ENCODE measurements around the gene PKP3. TPM values are rescaled to one million over a fixed set of nuclear protein-coding genes. Genes with fewer than 3 reads are reported as not detected.

PKP3 gene
- total and polyA plus RNA-seq, 2 donors = 7.7 to 26.5 TPM

DNA sequence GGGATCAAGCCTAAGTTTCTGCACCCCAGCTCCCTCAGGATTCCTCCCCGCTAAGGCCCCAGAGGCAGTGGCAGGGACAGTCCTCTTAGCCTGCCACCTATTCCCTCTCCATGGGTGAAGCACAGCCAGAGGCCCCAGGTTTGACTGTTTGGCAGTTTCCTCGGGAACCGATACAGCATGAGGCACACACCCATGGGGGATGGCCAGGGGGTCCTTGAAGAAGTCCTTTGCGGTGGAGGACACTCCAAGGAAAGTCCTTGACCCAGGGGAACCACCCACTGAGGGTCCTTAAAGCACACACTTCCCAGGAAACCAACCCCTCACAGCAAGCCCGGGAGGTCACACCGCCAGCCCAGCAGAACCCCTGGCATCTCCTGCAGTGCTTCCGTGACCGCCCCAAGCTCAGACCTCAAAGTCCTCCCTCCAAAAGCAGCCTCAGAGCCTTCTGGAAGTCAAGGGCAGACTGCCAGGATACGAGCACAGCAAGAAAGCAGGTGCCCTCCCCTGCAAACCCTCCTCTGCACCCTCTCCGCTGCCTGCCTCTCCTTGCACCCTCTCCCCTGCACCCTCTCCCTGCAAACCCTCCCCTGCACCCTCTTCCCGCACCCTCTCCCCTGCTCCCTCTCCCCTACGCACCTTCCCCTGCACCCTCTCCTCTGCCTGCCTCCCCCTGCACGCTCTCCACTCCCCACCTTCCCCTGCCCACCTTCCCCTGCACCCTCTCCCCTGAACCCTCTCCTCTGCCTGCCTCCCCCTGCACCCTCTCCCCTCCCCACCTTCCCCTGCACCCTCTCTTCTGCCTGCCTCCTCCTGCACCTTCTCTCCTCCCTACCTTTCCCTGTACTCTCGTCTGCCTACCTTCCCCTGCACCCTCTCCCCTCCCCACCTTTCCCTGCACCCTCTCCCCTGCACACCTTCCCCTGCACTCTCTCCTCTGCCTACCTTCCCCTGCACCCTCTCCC, 19.4 kb downstream of the PKP3 start:
- Histone ChIP-seq H3K27ac (ENCODE audit: low read depth in 1 of 2, low read length in 1 of 2) (peak overlapping the region in 1 of 2 donors; percentile 26), H3K4me1 (ENCODE audit: control insufficient read depth in 2 of 2, insufficient read depth in 2 of 2, low read length in 2 of 2) (peaks cover 20 to 35% of the 10 kb centered on the region in 2 donors), H3K4me3 (ENCODE audit: low read length in 2 of 2) (no peak overlapping the region), H3K27me3 (ENCODE audit: control insufficient read depth in 2 of 2, insufficient read depth in 1 of 2, low read length in 1 of 2) (peaks cover 22 to 33% of the 10 kb centered on the region in 2 donors), H3K36me3 (ENCODE audit: control insufficient read depth in 2 of 2, insufficient read depth in 2 of 2, low read length in 1 of 2) (peaks cover 0 to 11% of the 10 kb centered on the region in 2 donors), H3K9me3 (ENCODE audit: control insufficient read depth in 2 of 2, insufficient read depth in 1 of 2, low read length in 1 of 2) (no peaks in the 10 kb centered on the region)
- WGBS = 50% methylated on average over 13 of the region's 14 CpGs
- DNase-seq (ENCODE audit: low read depth in 6 of 9, low spot score in 9 of 9) = peak in 1 of 9 donors; percentile 50

- Histone ChIP-seq H3K27me3 (ENCODE audit: control insufficient read depth in 2 of 2, insufficient read depth in 1 of 2, low read length in 1 of 2) (peaks cover 22 to 43% of the 10 kb centered on the region in 2 donors), H3K4me3 (ENCODE audit: low read length in 2 of 2) (peak overlapping the region; percentile 54 to 63), H3K27ac (ENCODE audit: low read depth in 1 of 2, low read length in 1 of 2) (peak overlapping the region; percentile 90 to 94), H3K9me3 (ENCODE audit: control insufficient read depth in 2 of 2, insufficient read depth in 1 of 2, low read length in 1 of 2) (no peaks in the 10 kb centered on the region), H3K4me1 (ENCODE audit: control insufficient read depth in 2 of 2, insufficient read depth in 2 of 2, low read length in 2 of 2) (peaks cover 20 to 35% of the 10 kb centered on the region in 2 donors), H3K36me3 (ENCODE audit: control insufficient read depth in 2 of 2, insufficient read depth in 2 of 2, low read length in 1 of 2) (peaks cover 0 to 8% of the 10 kb centered on the region in 2 donors)
- DNase-seq (ENCODE audit: low read depth in 6 of 9, low spot score in 9 of 9) = peak in 6 of 9 donors; percentile 40 to 78 (median 50)
- 6% methylated on average over 9 of the region's 9 CpGs for WGBS
Observed at GRCh38 chr11:414318-414857, 20.4 kb downstream of the PKP3 start.

DNA sequence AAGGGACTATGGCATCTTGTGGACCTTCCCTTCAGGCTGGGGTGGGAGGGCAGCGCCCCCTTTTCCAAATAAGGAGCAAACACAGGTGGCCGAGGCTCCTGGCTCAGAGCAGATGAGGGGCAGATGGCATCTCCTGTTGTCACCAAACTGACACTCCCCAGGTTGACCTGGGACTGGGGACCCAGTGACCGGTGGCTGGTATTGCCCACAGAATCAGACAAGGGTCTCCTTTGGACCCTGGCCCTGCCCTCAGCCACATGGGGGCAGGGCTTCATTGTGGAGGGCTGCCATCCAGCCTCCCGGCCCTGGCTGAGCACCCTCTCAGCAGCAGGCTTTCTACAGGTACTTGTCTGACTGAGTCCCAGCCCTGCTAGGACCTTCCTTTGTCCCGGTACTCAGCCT, 21.6 kb downstream of the PKP3 start:
- Histone ChIP-seq H3K4me3 (ENCODE audit: low read length in 2 of 2) (peak overlapping the region in 1 of 2 donors; percentile 54), H3K36me3 (ENCODE audit: control insufficient read depth in 2 of 2, insufficient read depth in 2 of 2, low read length in 1 of 2) (no peaks in the 10 kb centered on the region), H3K27me3 (ENCODE audit: control insufficient read depth in 2 of 2, insufficient read depth in 1 of 2, low read length in 1 of 2) (peaks cover 22 to 55% of the 10 kb centered on the region in 2 donors), H3K9me3 (ENCODE audit: control insufficient read depth in 2 of 2, insufficient read depth in 1 of 2, low read length in 1 of 2) (no peaks in the 10 kb centered on the region), H3K4me1 (ENCODE audit: control insufficient read depth in 2 of 2, insufficient read depth in 2 of 2, low read length in 2 of 2) (peaks cover 20 to 35% of the 10 kb centered on the region in 2 donors), H3K27ac (ENCODE audit: low read depth in 1 of 2, low read length in 1 of 2) (peak overlapping the region; percentile 3 to 51)
- DNase-seq (ENCODE audit: low read depth in 6 of 9, low spot score in 9 of 9) = no peak
- WGBS = 54% methylated on average over 5 of the region's 5 CpGs

DNA sequence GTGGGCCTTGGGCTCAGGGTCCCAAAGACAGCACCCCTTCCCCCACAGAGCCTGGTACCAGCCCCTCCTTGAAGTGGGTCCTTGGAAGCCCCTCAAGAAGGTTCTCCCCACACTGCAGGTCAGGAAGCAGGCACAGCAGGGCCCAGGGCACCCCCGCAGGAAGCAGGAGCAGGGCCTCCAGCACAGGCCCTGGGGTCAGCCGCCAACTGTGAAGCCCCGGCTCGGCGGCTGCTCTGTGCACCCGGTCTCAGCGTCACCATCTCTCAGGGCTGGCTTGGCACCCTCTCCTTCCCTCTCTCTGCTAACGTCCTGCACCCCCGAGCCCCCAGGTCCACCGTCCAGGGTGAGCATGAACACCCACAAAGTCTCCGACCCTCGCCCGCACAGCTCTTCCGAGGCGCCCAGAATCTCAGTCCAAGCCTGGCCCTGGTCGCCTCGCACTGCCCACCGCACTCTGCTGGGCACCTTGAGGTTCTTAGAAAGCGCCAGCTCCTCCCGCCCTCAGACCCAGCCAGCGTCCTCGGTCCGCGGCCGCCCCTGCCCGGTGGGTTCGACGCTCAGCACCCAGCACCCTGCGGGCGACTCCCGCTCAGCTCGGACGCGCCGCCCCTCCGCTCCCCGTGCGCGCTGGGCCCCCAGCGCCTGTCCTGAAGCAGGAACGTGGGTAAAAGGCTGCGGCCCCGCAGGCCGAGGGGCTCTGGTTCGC, 22.2 kb downstream of the PKP3 start:
- WGBS = 16% methylated on average over 45 of the region's 45 CpGs
- Histone ChIP-seq H3K4me3 (ENCODE audit: low read length in 2 of 2) (peak overlapping the region in 1 of 2 donors; percentile 42), H3K4me1 (ENCODE audit: control insufficient read depth in 2 of 2, insufficient read depth in 2 of 2, low read length in 2 of 2) (peaks cover 20 to 35% of the 10 kb centered on the region in 2 donors), H3K27me3 (ENCODE audit: control insufficient read depth in 2 of 2, insufficient read depth in 1 of 2, low read length in 1 of 2) (peaks cover 22 to 59% of the 10 kb centered on the region in 2 donors), H3K27ac (ENCODE audit: low read depth in 1 of 2, low read length in 1 of 2) (peak overlapping the region in 1 of 2 donors; percentile 68), H3K9me3 (ENCODE audit: control insufficient read depth in 2 of 2, insufficient read depth in 1 of 2, low read length in 1 of 2) (no peaks in the 10 kb centered on the region), H3K36me3 (ENCODE audit: control insufficient read depth in 2 of 2, insufficient read depth in 2 of 2, low read length in 1 of 2) (no peaks in the 10 kb centered on the region)
- DNase-seq (ENCODE audit: low read depth in 6 of 9, low spot score in 9 of 9) = no peak

- Histone ChIP-seq H3K9me3 (ENCODE audit: control insufficient read depth in 2 of 2, insufficient read depth in 1 of 2, low read length in 1 of 2) (no peaks in the 10 kb centered on the region), H3K27me3 (ENCODE audit: control insufficient read depth in 2 of 2, insufficient read depth in 1 of 2, low read length in 1 of 2) (peaks cover 22 to 59% of the 10 kb centered on the region in 2 donors), H3K36me3 (ENCODE audit: control insufficient read depth in 2 of 2, insufficient read depth in 2 of 2, low read length in 1 of 2) (no peaks in the 10 kb centered on the region), H3K4me3 (ENCODE audit: low read length in 2 of 2) (peak overlapping the region; percentile 29 to 42), H3K4me1 (ENCODE audit: control insufficient read depth in 2 of 2, insufficient read depth in 2 of 2, low read length in 2 of 2) (peaks cover 20 to 35% of the 10 kb centered on the region in 2 donors), H3K27ac (ENCODE audit: low read depth in 1 of 2, low read length in 1 of 2) (peak overlapping the region in 1 of 2 donors; percentile 68)
- WGBS = 2% methylated on average over 97 of the region's 97 CpGs
- DNase-seq (ENCODE audit: low read depth in 6 of 9, low spot score in 9 of 9) = peak in 1 of 9 donors; percentile 38
Observed at GRCh38 chr11:416757-417621, 23.0 kb downstream of the PKP3 start.

GRCh38 chr11:417652-418342, 23.8 kb downstream of the PKP3 start:
- peaks cover 22 to 64% of the 10 kb centered on the region in 2 donors for H3K27me3 ChIP-seq (ENCODE audit: control insufficient read depth in 2 of 2, insufficient read depth in 1 of 2, low read length in 1 of 2)
- no peak overlapping the region for H3K4me3 ChIP-seq (ENCODE audit: low read length in 2 of 2)
- H3K36me3 ChIP-seq (ENCODE audit: control insufficient read depth in 2 of 2, insufficient read depth in 2 of 2, low read length in 1 of 2) = no peaks in the 10 kb centered on the region
- peaks cover 20 to 35% of the 10 kb centered on the region in 2 donors for H3K4me1 ChIP-seq (ENCODE audit: control insufficient read depth in 2 of 2, insufficient read depth in 2 of 2, low read length in 2 of 2)
- H3K27ac ChIP-seq (ENCODE audit: low read depth in 1 of 2, low read length in 1 of 2) = no peak overlapping the region
- 86% methylated on average over 19 of the region's 19 CpGs for WGBS
- no peak for DNase-seq (ENCODE audit: low read depth in 6 of 9, low spot score in 9 of 9)
- H3K9me3 ChIP-seq (ENCODE audit: control insufficient read depth in 2 of 2, insufficient read depth in 1 of 2, low read length in 1 of 2) = no peaks in the 10 kb centered on the region

DNA sequence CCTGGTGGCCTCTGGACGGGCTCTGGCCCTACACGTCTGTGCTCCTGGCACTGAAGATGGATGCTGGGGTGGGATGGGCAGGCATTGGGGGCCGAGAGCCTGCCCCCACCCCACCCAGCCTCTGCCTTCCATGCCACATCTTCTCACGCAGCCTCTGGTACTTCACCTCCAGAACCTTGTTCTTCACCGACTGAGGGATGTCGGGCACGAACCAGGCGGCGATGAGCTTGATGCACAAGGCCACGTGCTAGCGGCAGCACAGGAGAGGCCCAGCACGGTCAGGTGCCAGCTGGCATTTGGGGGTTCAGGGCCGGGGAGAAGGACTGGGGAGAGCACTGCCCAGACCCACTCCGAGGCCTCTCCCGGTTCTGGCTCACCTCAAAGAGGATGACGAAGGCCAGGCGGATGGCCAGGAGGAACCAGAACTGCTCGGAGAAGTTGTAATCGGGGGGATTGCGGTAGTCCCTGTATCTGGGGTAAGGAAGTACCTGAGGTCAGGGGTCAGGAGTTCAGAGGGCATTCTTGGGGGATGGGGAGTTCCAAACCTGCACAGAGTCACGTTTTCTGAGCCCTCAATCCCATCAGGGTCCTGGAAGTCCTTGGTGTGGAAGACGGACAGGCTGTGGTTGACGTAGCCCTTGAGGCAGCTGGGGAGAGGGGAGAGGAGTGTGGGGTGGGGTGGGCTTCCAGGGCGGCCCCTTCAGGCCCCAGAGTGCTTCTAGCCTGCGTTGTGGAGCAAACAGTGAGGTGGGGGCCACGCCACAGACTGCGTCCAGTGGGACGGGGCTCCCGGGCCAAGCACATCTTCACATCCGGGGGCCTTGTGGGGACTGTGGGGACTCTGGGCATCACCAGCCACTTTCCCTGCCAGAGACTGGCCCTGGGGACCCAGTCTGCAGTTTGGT, 24.6 kb downstream of the PKP3 start:
- Histone ChIP-seq H3K9me3 (ENCODE audit: control insufficient read depth in 2 of 2, insufficient read depth in 1 of 2, low read length in 1 of 2) (no peaks in the 10 kb centered on the region), H3K4me3 (ENCODE audit: low read length in 2 of 2) (no peak overlapping the region), H3K27me3 (ENCODE audit: control insufficient read depth in 2 of 2, insufficient read depth in 1 of 2, low read length in 1 of 2) (peaks cover 22 to 68% of the 10 kb centered on the region in 2 donors), H3K27ac (ENCODE audit: low read depth in 1 of 2, low read length in 1 of 2) (no peak overlapping the region), H3K36me3 (ENCODE audit: control insufficient read depth in 2 of 2, insufficient read depth in 2 of 2, low read length in 1 of 2) (no peaks in the 10 kb centered on the region), H3K4me1 (ENCODE audit: control insufficient read depth in 2 of 2, insufficient read depth in 2 of 2, low read length in 2 of 2) (peaks cover 19 to 29% of the 10 kb centered on the region in 2 donors)
- no peak for DNase-seq (ENCODE audit: low read depth in 6 of 9, low spot score in 9 of 9)
- 97% methylated on average over 30 of the region's 30 CpGs for WGBS
